ENCODE measurements around the gene ZNF473.

ZNF473 gene

GRCh38 chr19:50000038-50000840, 25.6 kb upstream of the ZNF473 start:
- H3K4me3 ChIP-seq (ENCODE audit: low read depth, low read length), result no peak overlapping the region
- H3K36me3 ChIP-seq (replicated peaks), result peaks cover 42% of the 10 kb centered on the region
- no peaks in the 10 kb centered on the region for H3K27me3 ChIP-seq (replicated peaks)
- in situ Hi-C loops (cut with HindIII; ENCODE audit: low pct_ligation_motif_present, low sequenced_read_pairs), result no loop called here
- no peak overlapping the region for H3K27ac ChIP-seq
- no peak for DNase-seq
- TF ChIP-seq CTCF (IDR thresholded peaks at IDR 0.05; ENCODE audit: low read depth, low read length, missing control alignments), result no peak

- Histone ChIP-seq H3K36me3 (replicated peaks) (peaks cover 46% of the 10 kb centered on the region), H3K4me3 (ENCODE audit: low read depth, low read length) (no peak overlapping the region), H3K27ac (no peak overlapping the region), H3K27me3 (replicated peaks) (no peaks in the 10 kb centered on the region)
- no peak for DNase-seq
- in situ Hi-C loops (cut with HindIII; ENCODE audit: low pct_ligation_motif_present, low sequenced_read_pairs), result no loop called here
- no peak for TF ChIP-seq CTCF (IDR thresholded peaks at IDR 0.05; ENCODE audit: low read depth, low read length, missing control alignments)
Measured at GRCh38 chr19:50000841-50001557, 24.8 kb upstream of the ZNF473 start.

- DNase-seq, result no peak
- in situ Hi-C loops (cut with HindIII; ENCODE audit: low pct_ligation_motif_present, low sequenced_read_pairs), result no loop called here
- Histone ChIP-seq H3K27ac (no peak overlapping the region), H3K36me3 (replicated peaks) (peaks cover 50% of the 10 kb centered on the region), H3K27me3 (replicated peaks) (no peaks in the 10 kb centered on the region), H3K4me3 (ENCODE audit: low read depth, low read length) (no peak overlapping the region)
- TF ChIP-seq CTCF (IDR thresholded peaks at IDR 0.05; ENCODE audit: low read depth, low read length, missing control alignments), result no peak
Measured at GRCh38 chr19:50001775-50002174, 24.0 kb upstream of the ZNF473 start.

- Histone ChIP-seq H3K27ac (no peak overlapping the region), H3K36me3 (replicated peaks) (peaks cover 57% of the 10 kb centered on the region), H3K4me3 (ENCODE audit: low read depth, low read length) (no peak overlapping the region), H3K27me3 (replicated peaks) (no peaks in the 10 kb centered on the region)
- DNase-seq, result no peak
- no peak for TF ChIP-seq CTCF (IDR thresholded peaks at IDR 0.05; ENCODE audit: low read depth, low read length, missing control alignments)
- in situ Hi-C loops (cut with HindIII; ENCODE audit: low pct_ligation_motif_present, low sequenced_read_pairs), result no loop called here
Measured at GRCh38 chr19:50002386-50002960, 23.3 kb upstream of the ZNF473 start.

GRCh38 chr19:50003254-50003788, 22.5 kb upstream of the ZNF473 start:
- H3K27ac ChIP-seq, result no peak overlapping the region
- no peak overlapping the region for H3K4me3 ChIP-seq (ENCODE audit: low read depth, low read length)
- no peak for DNase-seq
- in situ Hi-C loops (cut with HindIII; ENCODE audit: low pct_ligation_motif_present, low sequenced_read_pairs), result no loop called here
- no peaks in the 10 kb centered on the region for H3K27me3 ChIP-seq (replicated peaks)
- no peak for TF ChIP-seq CTCF (IDR thresholded peaks at IDR 0.05; ENCODE audit: low read depth, low read length, missing control alignments)
- peaks cover 64% of the 10 kb centered on the region for H3K36me3 ChIP-seq (replicated peaks)
